Prostate gland (tissue), 2 donors: ENCODE measurements around the gene B3GNT7.

Experiments
- CTCF ChIP-seq, 4 experiments: fragments of 200-600 bp in 2 of 4; fragments of 450-650 bp in 2 of 4; sonication (generic) in 2 of 4; IDR thresholded peaks; 1 replicate in 3 of 4; 2 replicates in 1 of 4; pipeline ENCODE4 v1.5.1; 2016 to 2019; ENCODE audit warnings: antibody characterized with exemption in 4 of 4, mild to moderate bottlenecking in 2 of 4, moderate library complexity in 2 of 4
- POLR2A ChIP-seq: fragments of 450-650 bp; IDR thresholded peaks from one replicate; pipeline ENCODE4 v1.6.1; 2016; ENCODE audit warnings: antibody characterized with exemption, mild to moderate bottlenecking
- POLR2AphosphoS5 ChIP-seq: sonication (generic); formaldehyde crosslinking; IDR thresholded peaks from one replicate; pipeline ENCODE4 v1.6.1; 2017; ENCODE audit warnings: antibody characterized with exemption

- no peak for TF ChIP-seq CTCF (IDR thresholded peaks at IDR 0.05)
- TF ChIP-seq POLR2A, result no peak
- no peak for TF ChIP-seq POLR2AphosphoS5
Measured at GRCh38 chr2:231347081-231347480, 48.4 kb upstream of the B3GNT7 start.
